Smooth muscle cell (in vitro differentiated cells): ENCODE data around the gene HIP1R. TPM values are rescaled to one million over a fixed set of nuclear protein-coding genes. Genes with fewer than 3 reads are reported as not detected.

Experiments
- DNase-seq: peaks from one replicate; lab custom pipeline; 2025; ENCODE audit not compliant: unreplicated experiment; lab: John Stamatoyannopoulos, UW
- H2AFZ ChIP-seq: fragments of 200-600 bp; sonication (generic); 2 replicates; pipeline ENCODE4 v1.6.0; 2016; ENCODE audit warnings: antibody characterized with exemption, low read depth, mild to moderate bottlenecking
- H3F3A ChIP-seq: fragments of 200-600 bp; sonication (generic); 2 replicates; pipeline ENCODE4 v1.6.0; 2017; ENCODE audit warnings: antibody characterized with exemption, low read depth
- H3K27ac ChIP-seq: fragments of 200-600 bp; sonication (generic); 2 replicates; pipeline ENCODE4 v1.5.1; 2016; ENCODE audit warnings: low read depth, mild to moderate bottlenecking
- H3K27me3 ChIP-seq: fragments of 200-600 bp; sonication (generic); 2 replicates; pipeline ENCODE4 v1.6.1; 2016; ENCODE audit warnings: low read depth, mild to moderate bottlenecking
- H3K36me3 ChIP-seq: fragments of 200-600 bp; sonication (generic); 2 replicates; pipeline ENCODE4 v1.5.1; 2016; ENCODE audit warnings: low read depth
- H3K4me1 ChIP-seq: fragments of 200-600 bp; sonication (generic); 2 replicates; pipeline ENCODE4 v1.5.1; 2016; ENCODE audit warnings: low read depth
- H3K4me2 ChIP-seq: fragments of 200-600 bp; sonication (generic); 2 replicates; pipeline ENCODE4 v1.6.0; 2016; ENCODE audit warnings: mild to moderate bottlenecking
- H3K4me3 ChIP-seq: fragments of 200-600 bp; sonication (generic); 2 replicates; pipeline ENCODE4 v1.5.1; 2016; ENCODE audit warnings: mild to moderate bottlenecking
- H3K79me2 ChIP-seq: fragments of 200-600 bp; sonication (generic); 2 replicates; pipeline ENCODE4 v1.6.0; 2016; ENCODE audit warnings: low read depth, mild to moderate bottlenecking
- H3K9ac ChIP-seq: fragments of 200-600 bp; sonication (generic); 2 replicates; pipeline ENCODE4 v1.6.0; 2016; ENCODE audit warnings: low read depth
- H3K9me3 ChIP-seq: fragments of 200-600 bp; sonication (generic); replicated peaks from 2 replicates; pipeline ENCODE4 v1.5.1; 2016; ENCODE audit warnings: low read depth
- H4K20me1 ChIP-seq: fragments of 200-600 bp; sonication (generic); 2 replicates; pipeline ENCODE4 v1.6.0; 2016; ENCODE audit warnings: low read depth
- WGBS: methylation state at CpG from one replicate; pipeline ENCODE4 v1.1.7; 2016; ENCODE audit warnings: low lambda C conversion rate; 5-methylcytosine and 5-hydroxymethylcytosine counted together
- polyA plus RNA-seq: library from polyadenylated mRNA; unstranded; fragments of >200 nt; fragmentation: Nextera tagmentation; extraction: Ambion mirVana; gene quantifications from 2 replicates; pipeline ENCODE4 v1.2.1, GENCODE V29; 2016
- total RNA-seq: library from RNA; depleted of rRNA; stranded (reverse); fragments of >200 nt; gene quantifications from 2 replicates; pipeline ENCODE4 v1.2.3, GENCODE V29; 2014
- TF ChIP-seq, protein P1 (sequence below): fragments of 200-600 bp; sonication (generic); IDR thresholded peaks from 2 replicates; pipeline ENCODE4 v1.5.1; 2017; ENCODE audit warnings: borderline replicate concordance, mild to moderate bottlenecking, antibody characterized with exemption; ENCODE audit not compliant: insufficient read depth, poor library complexity, severe bottlenecking

HIP1R gene
- total and polyA plus RNA-seq, 2 experiments from 2014 or later, result 6.0 to 27.8 TPM

- no peak overlapping the region for H2AFZ ChIP-seq
- no peaks in the 10 kb centered on the region for H3K9me3 ChIP-seq
- H4K20me1 ChIP-seq, result no peaks in the 10 kb centered on the region
- WGBS, result 82% methylated on average over 17 of the region's 18 CpGs
- TF ChIP-seq, protein P1, sequence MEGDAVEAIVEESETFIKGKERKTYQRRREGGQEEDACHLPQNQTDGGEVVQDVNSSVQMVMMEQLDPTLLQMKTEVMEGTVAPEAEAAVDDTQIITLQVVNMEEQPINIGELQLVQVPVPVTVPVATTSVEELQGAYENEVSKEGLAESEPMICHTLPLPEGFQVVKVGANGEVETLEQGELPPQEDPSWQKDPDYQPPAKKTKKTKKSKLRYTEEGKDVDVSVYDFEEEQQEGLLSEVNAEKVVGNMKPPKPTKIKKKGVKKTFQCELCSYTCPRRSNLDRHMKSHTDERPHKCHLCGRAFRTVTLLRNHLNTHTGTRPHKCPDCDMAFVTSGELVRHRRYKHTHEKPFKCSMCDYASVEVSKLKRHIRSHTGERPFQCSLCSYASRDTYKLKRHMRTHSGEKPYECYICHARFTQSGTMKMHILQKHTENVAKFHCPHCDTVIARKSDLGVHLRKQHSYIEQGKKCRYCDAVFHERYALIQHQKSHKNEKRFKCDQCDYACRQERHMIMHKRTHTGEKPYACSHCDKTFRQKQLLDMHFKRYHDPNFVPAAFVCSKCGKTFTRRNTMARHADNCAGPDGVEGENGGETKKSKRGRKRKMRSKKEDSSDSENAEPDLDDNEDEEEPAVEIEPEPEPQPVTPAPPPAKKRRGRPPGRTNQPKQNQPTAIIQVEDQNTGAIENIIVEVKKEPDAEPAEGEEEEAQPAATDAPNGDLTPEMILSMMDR, result no peak
- H3K36me3 ChIP-seq, result no peaks in the 10 kb centered on the region
- no peaks in the 10 kb centered on the region for H3K27me3 ChIP-seq
- H3K4me1 ChIP-seq, result no peaks in the 10 kb centered on the region
- H3K27ac ChIP-seq, result no peak overlapping the region
- H3F3A ChIP-seq, result no peaks in the 10 kb centered on the region
- no peaks in the 10 kb centered on the region for H3K79me2 ChIP-seq
- no peak for DNase-seq
- H3K4me2 ChIP-seq, result no peak overlapping the region
- H3K9ac ChIP-seq, result no peak overlapping the region
- H3K4me3 ChIP-seq, result no peak overlapping the region
Measured at GRCh38 chr12:122852336-122853275, 17.3 kb downstream of the HIP1R start.

GRCh38 chr12:122853582-122854245 is 18.5 kb downstream of the HIP1R start:
- Histone ChIP-seq H3K4me3 (no peak overlapping the region), H3K36me3 (no peaks in the 10 kb centered on the region), H3K79me2 (no peaks in the 10 kb centered on the region), H3K9ac (no peak overlapping the region), H3F3A (no peaks in the 10 kb centered on the region), H2AFZ (no peak overlapping the region), H3K27me3 (no peaks in the 10 kb centered on the region), H3K4me2 (no peak overlapping the region), H3K4me1 (no peaks in the 10 kb centered on the region), H3K9me3 (no peaks in the 10 kb centered on the region), H4K20me1 (no peaks in the 10 kb centered on the region), H3K27ac (no peak overlapping the region)
- 93% methylated on average over 16 of the region's 17 CpGs for WGBS
- TF ChIP-seq, protein P1, result no peak
- DNase-seq, result no peak

DNA sequence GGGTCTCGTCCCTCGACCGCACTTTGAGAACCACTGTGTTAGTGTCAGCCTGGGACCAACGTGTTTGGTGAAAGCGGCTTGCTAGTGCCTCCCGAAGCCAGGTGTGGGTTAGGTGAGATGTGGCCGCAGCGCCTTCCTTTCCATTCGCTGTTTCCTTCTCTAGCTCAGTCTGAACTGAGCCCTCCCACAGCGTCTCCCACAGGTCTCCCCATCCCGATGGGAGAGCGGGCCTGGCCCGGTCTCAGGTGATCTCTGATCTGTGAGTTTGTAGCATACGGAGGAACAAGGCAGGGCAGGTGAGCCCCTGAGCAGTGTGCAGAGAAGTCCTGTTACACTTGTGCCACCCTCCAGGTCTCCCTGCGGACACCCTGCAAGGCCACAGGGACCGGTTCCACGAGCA is 19.3 kb downstream of the HIP1R start:
- no peaks in the 10 kb centered on the region for H3K9me3 ChIP-seq
- TF ChIP-seq, protein P1, result no peak
- no peaks in the 10 kb centered on the region for H3K4me1 ChIP-seq
- H3K27ac ChIP-seq, result no peak overlapping the region
- H3K4me2 ChIP-seq, result no peak overlapping the region
- 95% methylated on average over 17 of the region's 17 CpGs for WGBS
- no peak overlapping the region for H2AFZ ChIP-seq
- H3K4me3 ChIP-seq, result no peak overlapping the region
- H3K79me2 ChIP-seq, result no peaks in the 10 kb centered on the region
- no peaks in the 10 kb centered on the region for H3K36me3 ChIP-seq
- H3K27me3 ChIP-seq, result no peaks in the 10 kb centered on the region
- no peaks in the 10 kb centered on the region for H4K20me1 ChIP-seq
- no peaks in the 10 kb centered on the region for H3F3A ChIP-seq
- H3K9ac ChIP-seq, result no peak overlapping the region
- DNase-seq, result no peak
